Erythroblast (primary cell): ENCODE results near the gene NOL9.

Experiments used
- GATA1 ChIP-seq: IDR thresholded peaks from 2 replicates; pipeline ENCODE4 v1.6.1; 2011; ENCODE audit warnings: low read depth, mild to moderate bottlenecking, control low read depth, low read length, moderate library complexity
- POLR2A ChIP-seq: IDR thresholded peaks from 2 replicates; pipeline ENCODE4 v1.6.1; 2011; ENCODE audit warnings: mild to moderate bottlenecking, low read length

DNA sequence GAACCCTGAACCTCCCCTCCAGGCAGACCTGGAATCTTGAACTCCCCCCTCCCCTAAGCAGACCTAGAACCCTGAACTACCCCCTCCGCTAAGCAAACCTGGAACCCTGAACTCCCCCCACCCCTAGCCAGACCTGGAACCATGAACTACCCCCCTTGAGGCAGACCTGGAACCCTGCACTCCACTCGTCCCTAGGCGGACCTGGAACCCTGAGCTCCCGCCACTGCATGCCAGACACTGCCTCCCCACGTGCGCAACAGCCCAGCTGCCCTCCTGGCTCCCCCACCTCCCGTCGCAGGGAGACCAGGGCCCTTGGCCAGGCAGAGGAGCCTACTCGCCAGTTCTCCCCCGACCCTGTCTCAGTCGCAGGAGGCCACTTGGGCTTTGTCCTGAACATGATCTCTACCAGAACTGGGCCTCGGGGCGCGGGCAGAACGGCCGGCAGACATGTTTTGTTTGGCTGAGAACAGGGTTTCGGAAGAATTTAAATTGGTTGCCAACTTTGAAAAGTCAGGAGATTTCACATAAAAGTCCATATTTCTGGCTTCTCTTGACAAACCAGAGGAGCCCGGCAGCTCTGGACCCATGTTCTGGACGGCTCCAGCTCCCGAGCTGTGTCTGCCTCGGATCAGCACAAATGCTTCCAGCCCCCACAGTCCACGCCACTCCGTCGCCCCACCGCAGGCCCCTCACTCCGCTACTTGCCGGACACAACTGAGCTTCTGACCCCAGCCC lies 53.6 kb downstream of the NOL9 start:
- no peak for TF ChIP-seq POLR2A
- TF ChIP-seq GATA1, result no peak
